ENCODE measurements around the gene TRMT10B. TPM values are rescaled to one million over a fixed set of nuclear protein-coding genes. Genes with fewer than 3 reads are reported as not detected.
A peak's percentile ranks its signal among the peaks of the same experiment; 100 is the strongest.

TRMT10B gene
- total and polyA plus RNA-seq, 2 donors from 2014 or later = 5.2 to 12.4 TPM

DNA sequence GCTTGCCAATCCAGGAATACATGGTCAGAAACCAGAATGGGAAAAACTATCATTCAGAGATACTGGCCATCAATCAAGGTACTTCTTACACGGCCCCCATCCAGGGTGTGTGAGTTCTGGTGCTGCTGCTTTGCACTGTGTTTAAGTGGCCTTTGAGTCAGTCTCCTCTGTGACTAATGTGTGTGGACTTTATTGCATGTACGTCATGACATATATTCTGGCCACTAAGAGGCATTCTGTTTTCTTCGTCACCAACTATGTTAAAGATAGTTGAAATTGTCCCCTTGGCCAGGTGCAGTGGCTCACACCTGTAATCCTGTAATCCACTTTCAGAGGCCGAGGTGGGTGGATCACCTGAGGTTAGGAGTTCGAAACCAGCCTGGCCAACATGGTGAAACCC is 22.7 kb downstream of the TRMT10B start:
- Histone ChIP-seq H3K9ac (ENCODE audit: low read length in 3 of 3) (no peak overlapping the region), H3K4me3 (ENCODE audit: low read length in 3 of 3) (no peak overlapping the region), H3K4me1 (ENCODE audit: control insufficient read depth in 2 of 3, insufficient read depth in 2 of 3, low read depth in 1 of 3, low read length in 3 of 3) (peaks cover 0 to 2% (median 0%) of the 10 kb centered on the region in 3 donors), H3K27me3 (ENCODE audit: control insufficient read depth, insufficient read depth, low read length) (no peaks in the 10 kb centered on the region), H3K36me3 (ENCODE audit: control insufficient read depth in 2 of 3, insufficient read depth in 3 of 3, low read length in 3 of 3) (peaks cover 4 to 28% (median 21%) of the 10 kb centered on the region in 3 donors), H3K9me3 (ENCODE audit: control insufficient read depth in 2 of 3, insufficient read depth in 1 of 3, low read length in 3 of 3) (no peaks in the 10 kb centered on the region), H3K27ac (ENCODE audit: low read depth in 2 of 2, low read length in 2 of 2) (no peak overlapping the region)
- TF ChIP-seq, protein P1, sequence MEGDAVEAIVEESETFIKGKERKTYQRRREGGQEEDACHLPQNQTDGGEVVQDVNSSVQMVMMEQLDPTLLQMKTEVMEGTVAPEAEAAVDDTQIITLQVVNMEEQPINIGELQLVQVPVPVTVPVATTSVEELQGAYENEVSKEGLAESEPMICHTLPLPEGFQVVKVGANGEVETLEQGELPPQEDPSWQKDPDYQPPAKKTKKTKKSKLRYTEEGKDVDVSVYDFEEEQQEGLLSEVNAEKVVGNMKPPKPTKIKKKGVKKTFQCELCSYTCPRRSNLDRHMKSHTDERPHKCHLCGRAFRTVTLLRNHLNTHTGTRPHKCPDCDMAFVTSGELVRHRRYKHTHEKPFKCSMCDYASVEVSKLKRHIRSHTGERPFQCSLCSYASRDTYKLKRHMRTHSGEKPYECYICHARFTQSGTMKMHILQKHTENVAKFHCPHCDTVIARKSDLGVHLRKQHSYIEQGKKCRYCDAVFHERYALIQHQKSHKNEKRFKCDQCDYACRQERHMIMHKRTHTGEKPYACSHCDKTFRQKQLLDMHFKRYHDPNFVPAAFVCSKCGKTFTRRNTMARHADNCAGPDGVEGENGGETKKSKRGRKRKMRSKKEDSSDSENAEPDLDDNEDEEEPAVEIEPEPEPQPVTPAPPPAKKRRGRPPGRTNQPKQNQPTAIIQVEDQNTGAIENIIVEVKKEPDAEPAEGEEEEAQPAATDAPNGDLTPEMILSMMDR (IDR thresholded peaks at IDR 0.05; ENCODE audit: borderline replicate concordance, extremely low read depth, insufficient read depth) = no peak
- intact Hi-C loops (cut with DNase I) = no loop called here
- no peak for DNase-seq
- FAIRE-seq = no peak

DNA sequence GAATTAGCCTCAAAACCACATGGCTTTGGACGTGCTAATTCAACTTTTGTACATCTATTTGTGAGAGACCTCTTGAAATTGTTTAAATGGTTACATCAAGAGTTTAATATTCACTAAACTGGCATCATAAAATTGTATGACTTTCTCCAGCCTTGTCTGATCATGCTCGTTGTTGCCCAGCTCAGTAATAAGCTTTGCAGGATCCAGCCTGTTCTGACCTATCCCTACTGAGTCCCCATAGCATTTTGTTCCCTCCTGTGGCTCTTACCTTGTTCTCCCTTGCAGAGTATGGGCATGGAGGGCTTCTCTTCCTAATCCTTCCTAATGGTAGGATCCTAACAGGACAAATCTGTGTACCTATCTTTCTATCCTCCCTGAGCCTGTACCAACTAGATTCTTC is 24.9 kb downstream of the TRMT10B start:
- Histone ChIP-seq H3K9ac (ENCODE audit: low read length in 3 of 3) (no peak overlapping the region), H3K4me1 (ENCODE audit: control insufficient read depth in 2 of 3, insufficient read depth in 2 of 3, low read depth in 1 of 3, low read length in 3 of 3) (peaks cover 0 to 5% (median 0%) of the 10 kb centered on the region in 3 donors), H3K27ac (ENCODE audit: low read depth in 2 of 2, low read length in 2 of 2) (no peak overlapping the region), H3K4me3 (ENCODE audit: low read length in 3 of 3) (no peak overlapping the region), H3K36me3 (ENCODE audit: control insufficient read depth in 2 of 3, insufficient read depth in 3 of 3, low read length in 3 of 3) (peaks cover 10 to 47% (median 37%) of the 10 kb centered on the region in 3 donors), H3K27me3 (ENCODE audit: control insufficient read depth, insufficient read depth, low read length) (no peaks in the 10 kb centered on the region), H3K9me3 (ENCODE audit: control insufficient read depth in 2 of 3, insufficient read depth in 1 of 3, low read length in 3 of 3) (no peaks in the 10 kb centered on the region)
- intact Hi-C loops (cut with DNase I) = no loop called here
- TF ChIP-seq, protein P1 (IDR thresholded peaks at IDR 0.05; ENCODE audit: borderline replicate concordance, extremely low read depth, insufficient read depth) = no peak
- no peak for FAIRE-seq
- DNase-seq = no peak

DNA sequence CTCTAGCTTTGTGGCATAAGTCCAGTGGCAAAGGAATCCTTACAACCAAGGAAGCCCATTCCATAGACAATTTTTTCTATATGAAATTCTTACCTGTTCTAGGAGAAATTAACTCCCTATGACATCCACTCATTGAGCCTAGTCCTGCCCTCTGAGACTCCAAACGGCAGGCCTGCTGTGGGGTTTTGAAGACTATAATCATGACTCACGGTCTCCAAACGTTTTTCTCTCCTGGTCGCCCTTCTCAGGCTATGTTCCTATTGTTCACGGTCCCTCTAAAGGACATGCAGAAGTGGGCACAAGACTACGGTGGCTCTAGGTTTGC is 30.6 kb downstream of the TRMT10B start:
- H3K4me3 ChIP-seq (ENCODE audit: low read length in 3 of 3) = peak overlapping the region; percentile 89 to 95 (median 92)
- intact Hi-C loops (cut with DNase I) = no loop called here
- H3K9me3 ChIP-seq (ENCODE audit: control insufficient read depth in 2 of 3, insufficient read depth in 1 of 3, low read length in 3 of 3) = no peaks in the 10 kb centered on the region
- H3K27me3 ChIP-seq (ENCODE audit: control insufficient read depth, insufficient read depth, low read length) = no peaks in the 10 kb centered on the region
- TF ChIP-seq, protein P1 (IDR thresholded peaks at IDR 0.05; ENCODE audit: borderline replicate concordance, extremely low read depth, insufficient read depth) = no peak
- peak overlapping the region; percentile 67 to 88 (median 85) for H3K9ac ChIP-seq (ENCODE audit: low read length in 3 of 3)
- DNase-seq = no peak
- H3K36me3 ChIP-seq (ENCODE audit: control insufficient read depth in 2 of 3, insufficient read depth in 3 of 3, low read length in 3 of 3) = peaks cover 8 to 38% (median 22%) of the 10 kb centered on the region in 3 donors
- H3K4me1 ChIP-seq (ENCODE audit: control insufficient read depth in 2 of 3, insufficient read depth in 2 of 3, low read depth in 1 of 3, low read length in 3 of 3) = peaks cover 0 to 5% (median 4%) of the 10 kb centered on the region in 3 donors
- FAIRE-seq = no peak
- H3K27ac ChIP-seq (ENCODE audit: low read depth in 2 of 2, low read length in 2 of 2) = peak overlapping the region in 1 of 2 donors; percentile 72
